ENCODE results near the gene IFT57. TPM values are rescaled to one million over a fixed set of nuclear protein-coding genes. Genes with fewer than 3 reads are reported as not detected.
"Not testable (repeated sequence)": the region's sequence is repeated elsewhere in the genome, so short reads cannot be mapped to it uniquely, and the experiment has no call there.

The IFT57 gene, protein sequence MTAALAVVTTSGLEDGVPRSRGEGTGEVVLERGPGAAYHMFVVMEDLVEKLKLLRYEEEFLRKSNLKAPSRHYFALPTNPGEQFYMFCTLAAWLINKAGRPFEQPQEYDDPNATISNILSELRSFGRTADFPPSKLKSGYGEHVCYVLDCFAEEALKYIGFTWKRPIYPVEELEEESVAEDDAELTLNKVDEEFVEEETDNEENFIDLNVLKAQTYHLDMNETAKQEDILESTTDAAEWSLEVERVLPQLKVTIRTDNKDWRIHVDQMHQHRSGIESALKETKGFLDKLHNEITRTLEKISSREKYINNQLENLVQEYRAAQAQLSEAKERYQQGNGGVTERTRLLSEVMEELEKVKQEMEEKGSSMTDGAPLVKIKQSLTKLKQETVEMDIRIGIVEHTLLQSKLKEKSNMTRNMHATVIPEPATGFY
- total RNA-seq = 15.1 and 20.6 TPM in 2 replicates

DNA sequence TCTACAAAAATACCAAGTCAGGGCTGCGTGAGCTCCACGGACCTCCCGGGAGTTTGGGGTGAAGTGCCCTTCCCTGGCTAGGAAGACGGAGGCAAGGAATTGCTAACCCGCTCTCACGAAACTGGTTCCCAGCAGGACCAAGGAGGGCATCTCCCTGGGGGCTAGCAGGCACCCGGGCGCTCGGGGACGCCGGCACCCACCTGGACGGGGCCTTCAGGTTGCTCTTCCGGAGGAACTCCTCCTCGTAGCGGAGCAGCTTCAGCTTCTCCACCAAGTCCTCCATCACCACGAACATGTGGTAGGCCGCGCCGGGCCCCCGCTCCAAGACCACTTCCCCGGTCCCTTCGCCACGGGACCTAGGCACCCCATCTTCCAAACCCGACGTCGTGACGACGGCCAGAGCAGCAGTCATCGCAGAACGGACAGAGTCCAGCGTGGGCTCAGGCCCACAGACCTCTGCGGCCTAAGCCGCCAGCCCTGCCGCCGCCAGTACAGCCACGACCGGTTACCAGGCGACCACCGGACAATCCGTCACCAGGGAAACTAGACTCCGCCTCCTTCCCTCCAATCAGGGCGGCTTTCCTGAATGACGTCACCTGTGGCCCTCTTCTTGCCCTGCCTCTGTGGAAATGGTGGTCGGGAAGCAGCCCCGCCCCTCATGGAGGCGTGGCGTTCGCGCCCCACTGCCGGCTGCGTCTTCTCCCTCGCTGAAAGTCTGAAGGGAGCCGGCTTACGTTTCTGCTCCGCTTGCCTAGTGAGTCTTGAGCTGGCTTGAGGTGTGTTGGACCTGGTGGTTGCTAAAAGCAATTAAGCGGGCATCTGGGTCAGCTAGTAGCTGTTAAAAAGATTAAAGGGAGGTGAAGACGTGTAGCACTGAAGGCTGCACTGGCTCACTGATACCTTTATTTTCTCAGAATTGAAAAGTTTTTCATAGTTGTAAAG is at the start of gene IFT57:
Gene IFT57 (minus strand): TSS at position 514 of the 942 bp plus-strand sequence. CDS start 102 bp downstream, at position 412.
- intact Hi-C loops (cut with micrococcal nuclease) = loop anchor here (1.0 to 5.0 kb wide), 16 partner anchors 69 to 985 kb away; partner anchors contain the start of genes BBX and TRAT1

DNA sequence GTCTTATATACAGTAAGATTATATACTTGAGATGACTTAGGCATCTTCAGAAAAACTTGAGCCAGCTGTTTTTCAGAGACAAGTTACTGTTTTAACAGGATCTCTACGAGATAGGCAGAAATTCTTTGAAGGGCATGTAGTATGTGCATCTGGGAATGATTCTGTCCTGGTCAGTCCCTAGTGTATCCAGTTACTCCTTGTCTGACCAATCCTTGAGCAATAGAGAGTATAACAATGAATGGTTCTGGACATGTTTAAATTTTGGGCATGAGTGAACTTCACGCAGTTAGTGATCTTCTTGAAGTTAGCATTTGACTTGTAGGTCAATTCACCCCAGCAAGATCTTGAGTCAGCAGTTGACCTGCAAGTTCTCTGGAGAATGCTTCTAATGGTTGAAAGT is 49.4 kb upstream of the IFT57 start:
- intact Hi-C loops (cut with micrococcal nuclease) = no loop called here

DNA sequence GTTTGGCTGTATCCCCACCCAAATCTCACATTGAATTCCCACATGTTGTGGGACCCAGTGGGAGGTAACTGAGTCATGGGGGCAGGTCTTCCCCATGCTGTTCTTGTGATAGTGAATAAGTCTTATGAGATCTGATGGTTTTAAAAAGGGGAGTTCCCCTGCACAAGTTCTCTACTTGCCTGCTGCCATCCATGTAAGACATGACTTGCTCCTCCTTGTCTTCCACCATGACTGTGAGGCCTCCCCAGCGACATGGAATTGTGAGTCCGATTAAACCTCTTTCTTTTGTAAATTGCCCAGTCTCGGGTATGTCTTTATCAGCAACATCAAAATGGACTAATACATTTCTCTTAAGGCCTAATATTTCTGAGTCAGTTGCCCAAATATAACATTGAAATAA is 46.0 kb upstream of the IFT57 start:
- intact Hi-C loops (cut with micrococcal nuclease) = not testable (repeated sequence)

DNA sequence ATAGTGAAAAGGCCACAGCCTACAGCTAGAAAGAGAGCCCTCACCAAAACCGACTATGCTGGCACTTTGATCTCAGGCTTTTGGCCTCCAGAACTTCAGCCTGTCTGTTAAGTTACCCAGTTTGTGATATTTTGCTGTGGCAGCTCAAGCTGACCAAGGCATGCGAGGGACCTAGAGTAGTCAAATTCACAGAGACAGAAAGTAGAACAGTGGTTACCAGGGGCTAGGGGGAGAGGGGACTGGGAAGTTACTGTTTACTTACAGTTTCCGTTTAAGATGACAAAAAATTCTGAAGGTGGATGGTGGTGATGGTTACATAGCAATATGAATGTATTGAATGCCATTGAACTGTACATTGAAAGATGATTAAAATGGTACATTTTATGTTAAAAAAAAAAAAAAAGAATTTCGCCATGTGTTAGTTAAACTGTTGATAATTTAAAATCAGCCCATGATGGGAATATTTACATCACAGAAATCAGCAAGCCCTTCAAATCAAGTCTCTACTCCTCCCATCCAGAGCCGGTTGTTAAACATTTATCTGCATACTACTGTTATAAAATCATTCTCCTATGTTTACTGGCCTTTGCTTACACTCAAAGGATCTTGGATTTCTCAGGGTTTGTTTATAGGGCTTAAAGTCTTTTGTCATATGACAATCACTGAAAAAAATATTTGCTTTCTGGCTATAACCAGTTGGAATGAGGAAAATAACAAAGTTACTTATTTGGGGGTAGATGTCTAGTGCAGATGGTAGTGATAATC is 42.5 kb upstream of the IFT57 start:
- intact Hi-C loops (cut with micrococcal nuclease) = not testable (repeated sequence)

DNA sequence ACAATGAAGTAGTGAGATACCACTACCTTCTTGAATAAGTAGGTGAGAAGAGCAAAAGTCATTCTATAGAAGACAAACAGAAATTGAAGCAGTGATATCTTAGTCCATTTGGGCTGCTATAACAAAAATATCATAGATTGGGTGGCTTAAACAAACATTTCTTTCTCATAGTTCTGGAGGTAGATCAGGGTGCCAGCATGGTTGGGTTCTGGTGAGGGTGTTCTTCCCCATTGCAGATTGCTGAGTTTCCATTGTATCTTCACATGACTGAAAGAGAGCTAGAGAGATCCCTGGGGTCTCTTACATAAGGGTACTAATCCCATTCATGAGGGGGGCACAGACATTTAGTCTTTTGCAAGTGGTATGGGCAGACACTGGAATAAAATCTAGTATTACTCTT is 32.9 kb upstream of the IFT57 start:
- intact Hi-C loops (cut with micrococcal nuclease) = no loop called here

DNA sequence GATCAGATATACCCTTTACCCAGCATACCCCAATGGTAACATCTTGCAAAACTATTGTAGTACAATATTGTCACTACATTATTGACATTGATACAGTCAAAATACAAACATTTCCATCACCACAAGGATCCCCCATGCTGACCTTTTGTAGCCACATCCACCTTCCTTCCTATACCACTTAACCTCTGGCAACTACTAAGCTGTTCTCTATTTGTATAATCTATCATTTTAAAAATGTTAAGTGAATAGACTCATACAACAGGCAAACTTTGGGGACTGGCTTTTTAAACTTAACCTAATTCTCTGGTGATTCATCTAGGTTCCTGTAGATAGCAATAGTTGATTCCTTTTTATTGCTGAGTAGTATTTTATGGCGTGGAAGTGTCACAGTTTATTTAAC is 29.6 kb upstream of the IFT57 start:
- intact Hi-C loops (cut with micrococcal nuclease) = no loop called here

DNA sequence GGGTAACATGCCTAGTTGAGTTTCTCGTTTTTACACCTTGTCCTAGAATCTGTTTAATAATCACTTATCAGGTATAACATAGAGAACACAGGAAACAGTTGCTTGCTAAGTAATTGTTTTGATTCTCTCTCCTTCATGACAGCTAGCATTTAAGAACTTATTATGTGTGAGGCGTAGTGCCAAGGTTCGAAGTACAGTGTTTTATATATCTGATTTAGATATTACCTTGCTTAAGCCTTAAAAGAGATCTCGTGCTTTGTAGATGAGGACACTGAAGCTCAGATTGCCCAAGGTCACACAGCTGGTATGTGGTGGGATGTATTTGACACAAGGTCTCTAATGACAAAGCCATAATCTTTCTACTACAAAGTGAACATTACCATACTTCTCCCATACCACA is 29.0 kb upstream of the IFT57 start:
- intact Hi-C loops (cut with micrococcal nuclease) = no loop called here

DNA sequence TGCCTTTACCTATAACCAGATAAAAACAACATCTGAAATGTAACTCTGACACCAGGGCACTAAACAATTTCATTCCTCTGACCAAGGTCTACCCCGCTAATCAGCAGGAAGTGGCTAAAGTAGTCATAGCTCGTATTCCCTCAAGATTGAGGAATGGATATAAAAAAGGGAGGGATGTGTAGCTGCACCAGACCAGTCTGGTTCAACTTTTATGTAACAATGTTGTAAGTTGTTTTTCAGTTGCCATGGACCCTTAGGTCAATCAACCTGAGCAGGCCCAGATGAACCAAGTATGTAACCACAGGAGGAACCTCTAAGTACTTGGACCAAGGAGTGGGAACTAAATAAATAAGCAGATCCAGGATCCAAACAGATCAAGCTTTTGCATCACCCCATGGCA is 28.4 kb upstream of the IFT57 start:
- intact Hi-C loops (cut with micrococcal nuclease) = no loop called here

DNA sequence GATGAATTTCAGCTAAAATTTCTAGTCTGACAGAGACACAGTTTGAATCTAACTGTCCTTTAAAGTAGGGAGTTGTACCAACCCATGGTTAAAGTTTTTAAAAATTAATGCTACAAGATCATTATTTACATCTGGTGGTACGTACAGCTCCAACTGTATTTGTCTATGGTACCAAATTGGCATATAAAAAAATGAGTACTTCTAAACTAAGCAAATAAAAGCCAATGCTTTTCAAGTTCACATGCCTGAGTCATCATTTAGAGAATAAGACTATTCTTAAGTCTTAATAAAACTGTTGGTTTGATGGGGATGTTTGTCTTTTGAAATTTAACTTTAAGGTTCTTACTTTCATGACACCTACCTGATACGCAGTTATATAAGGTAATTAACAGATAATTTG is 21.0 kb upstream of the IFT57 start:
- intact Hi-C loops (cut with micrococcal nuclease) = no loop called here

DNA sequence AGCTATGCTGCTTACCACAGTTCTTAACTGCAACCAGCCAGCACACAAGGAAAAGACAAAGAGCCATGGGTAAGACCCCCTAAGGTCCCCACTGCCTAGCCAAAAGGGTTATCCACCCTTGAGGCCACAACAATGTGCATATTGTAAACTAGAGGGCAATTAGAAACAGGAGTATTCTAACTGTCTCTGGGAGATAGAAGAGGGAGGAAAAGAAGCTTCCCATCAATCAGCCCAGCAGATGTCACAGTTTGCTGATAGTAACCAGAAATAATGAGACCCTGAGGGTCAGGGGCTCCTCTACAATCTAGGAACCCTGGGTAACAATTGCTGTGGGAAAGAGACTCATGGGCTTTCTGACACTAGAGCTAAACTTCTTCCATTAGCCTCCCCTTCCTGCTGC is 20.6 kb upstream of the IFT57 start:
- intact Hi-C loops (cut with micrococcal nuclease) = no loop called here

DNA sequence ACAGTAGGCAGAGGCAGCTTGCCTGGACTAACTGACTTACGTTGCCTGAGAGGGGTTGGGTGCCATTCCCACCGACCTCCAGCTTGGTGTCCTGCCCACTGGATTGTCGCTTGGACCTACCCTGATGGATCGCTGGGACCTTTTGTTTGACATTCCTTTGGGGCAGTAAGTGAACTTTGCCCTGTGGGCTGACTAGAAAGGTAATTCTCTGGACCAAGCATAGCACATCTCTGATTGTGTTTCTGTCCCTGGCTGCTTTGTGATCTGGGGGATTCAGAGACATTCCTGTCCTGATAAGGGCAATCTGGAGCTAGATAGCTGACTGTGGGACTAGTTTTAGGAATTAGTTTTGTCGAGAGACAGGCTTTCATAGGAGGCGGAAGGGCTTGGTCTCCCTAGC is 19.5 kb upstream of the IFT57 start:
- intact Hi-C loops (cut with micrococcal nuclease) = no loop called here

DNA sequence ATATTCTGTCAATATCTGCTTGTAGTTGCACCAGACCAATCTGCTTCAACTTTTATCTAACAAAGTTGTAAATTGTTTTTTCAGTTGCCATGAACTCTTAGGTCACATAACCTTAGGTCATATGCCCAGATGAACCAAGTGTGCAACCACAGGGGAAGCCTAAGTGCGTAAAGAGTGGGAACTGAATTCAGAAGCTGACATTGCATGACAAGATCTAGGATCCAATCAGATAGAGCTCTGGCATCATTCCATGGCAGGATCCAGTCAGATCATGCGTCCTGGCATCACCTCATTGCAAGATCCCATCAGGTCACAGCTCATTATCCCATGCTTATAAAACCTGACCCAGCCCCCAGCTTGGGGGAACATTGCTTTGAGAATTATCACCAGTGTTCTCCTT is 18.9 kb upstream of the IFT57 start:
- intact Hi-C loops (cut with micrococcal nuclease) = no loop called here

DNA sequence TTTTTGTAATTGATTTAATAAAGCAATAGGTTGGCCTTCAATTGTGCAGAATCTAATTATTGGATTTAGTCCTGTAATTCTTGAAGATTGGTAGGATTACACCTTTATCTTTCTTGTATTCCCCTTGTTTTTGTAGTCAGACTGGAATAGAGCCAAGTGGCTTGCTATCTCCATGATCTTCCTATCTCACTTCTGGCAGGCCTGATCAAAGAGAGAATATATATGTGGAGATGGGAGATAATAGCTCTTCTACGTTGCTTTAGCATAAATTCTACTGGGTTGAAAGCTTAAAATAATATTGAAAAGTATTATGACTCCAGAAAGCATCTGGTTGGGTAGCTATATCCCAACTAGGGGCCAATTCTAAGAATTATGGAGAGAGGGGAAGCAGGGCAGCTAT is 16.9 kb upstream of the IFT57 start:
- intact Hi-C loops (cut with micrococcal nuclease) = no loop called here

DNA sequence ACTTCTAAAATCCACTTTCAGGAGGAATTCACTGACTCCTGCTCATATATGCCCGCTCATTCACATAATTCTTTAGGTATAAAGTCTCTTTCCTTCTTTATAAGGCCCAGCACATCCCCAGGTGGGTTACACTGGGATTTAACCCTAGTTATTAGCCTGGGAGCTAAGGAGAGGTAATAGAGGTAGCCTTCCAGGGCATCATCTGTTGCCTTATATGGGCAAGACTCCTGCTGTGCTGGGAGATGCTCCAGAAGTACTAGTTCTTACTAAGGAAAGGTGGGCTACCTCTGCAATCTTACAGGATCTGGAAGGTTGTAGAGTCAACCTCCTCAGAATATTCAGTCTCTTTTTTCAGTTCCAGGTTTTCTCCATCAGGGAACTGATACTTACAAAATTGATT is 13.1 kb upstream of the IFT57 start:
- intact Hi-C loops (cut with micrococcal nuclease) = no loop called here

DNA sequence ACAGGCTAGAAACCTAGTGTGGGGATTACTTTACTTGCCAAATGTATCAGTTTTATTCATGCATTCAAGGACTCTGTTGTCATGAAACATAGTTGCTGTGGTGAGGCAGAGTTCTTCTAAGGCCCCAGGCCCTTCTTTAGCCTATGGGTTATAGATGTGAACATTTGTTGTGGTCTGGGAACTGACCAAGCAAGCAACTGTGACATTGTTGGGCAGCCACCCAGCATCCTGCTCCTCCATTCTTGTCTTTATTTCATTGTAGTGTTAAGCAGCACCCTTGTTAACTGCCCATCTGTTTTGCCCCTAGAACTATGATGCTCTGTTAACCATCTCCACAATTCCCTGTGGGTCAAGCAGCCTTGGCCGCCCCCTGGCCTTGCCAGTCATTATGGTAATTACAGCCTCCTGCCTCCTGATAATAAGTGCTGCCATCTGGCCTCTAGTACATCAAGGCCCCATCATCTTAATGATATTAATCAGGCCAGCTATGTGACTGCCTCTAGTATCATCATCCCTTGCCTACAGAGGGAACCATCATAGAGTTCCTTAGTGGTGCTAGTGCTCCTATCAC is 12.2 kb upstream of the IFT57 start:
- intact Hi-C loops (cut with micrococcal nuclease) = no loop called here

DNA sequence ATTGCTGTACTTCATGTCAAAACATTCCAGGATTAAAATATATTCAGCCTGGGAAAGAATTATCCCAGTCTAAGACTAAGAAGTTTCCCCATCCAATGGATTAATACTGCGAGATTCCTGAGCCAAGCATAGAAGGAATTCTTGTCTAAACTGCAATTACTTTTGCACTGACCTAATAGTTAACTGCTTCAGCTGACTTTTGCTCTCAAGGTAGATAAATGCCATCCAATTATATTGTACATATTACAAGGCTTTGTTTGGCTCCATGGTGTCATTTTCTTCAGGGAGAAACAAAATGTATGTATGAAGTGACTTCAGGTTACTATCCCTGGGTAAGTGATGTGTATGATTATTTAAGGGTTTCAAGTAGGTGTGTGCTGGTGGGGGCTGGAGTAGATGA is 6.1 kb upstream of the IFT57 start:
- intact Hi-C loops (cut with micrococcal nuclease) = no loop called here

DNA sequence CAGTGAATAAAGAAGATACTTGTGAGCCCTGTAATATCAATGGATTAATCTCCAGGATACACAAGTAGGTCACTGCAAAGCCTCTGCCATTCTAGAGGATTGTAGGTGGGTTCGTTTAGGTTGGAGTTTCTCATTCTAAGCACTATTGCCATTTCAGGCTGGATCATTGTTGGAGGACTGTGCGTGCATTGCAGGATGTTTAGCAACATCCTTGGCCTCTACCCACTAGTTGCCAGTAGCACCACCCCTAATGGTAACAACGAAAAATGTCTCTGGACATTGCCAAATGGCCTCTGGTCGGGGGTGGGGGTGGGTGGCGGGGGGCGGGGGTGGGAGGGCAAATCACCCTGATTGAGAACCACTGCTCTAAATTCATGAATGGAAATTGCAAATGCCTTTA is 4.9 kb upstream of the IFT57 start:
- intact Hi-C loops (cut with micrococcal nuclease) = no loop called here

DNA sequence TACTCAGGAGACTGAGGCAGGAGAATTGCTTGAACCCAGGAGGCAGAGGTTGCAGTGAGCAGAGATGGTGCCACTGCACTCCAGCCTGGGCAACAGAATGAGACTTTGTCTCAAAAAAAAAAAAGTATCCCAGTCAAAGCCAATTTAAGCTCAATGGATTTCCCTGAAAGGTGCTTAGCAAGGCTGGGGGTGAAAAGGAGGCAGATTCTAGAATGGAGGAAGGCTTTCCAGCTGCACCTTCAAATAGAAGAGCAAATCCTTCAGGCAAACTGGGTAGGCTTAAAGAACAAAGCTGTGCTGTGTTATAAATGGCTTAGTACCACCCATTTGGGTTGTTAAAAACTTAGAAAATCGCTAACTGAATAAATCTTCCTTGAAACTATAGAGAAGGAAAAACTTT is 3.0 kb upstream of the IFT57 start:
- intact Hi-C loops (cut with micrococcal nuclease) = no loop called here

DNA sequence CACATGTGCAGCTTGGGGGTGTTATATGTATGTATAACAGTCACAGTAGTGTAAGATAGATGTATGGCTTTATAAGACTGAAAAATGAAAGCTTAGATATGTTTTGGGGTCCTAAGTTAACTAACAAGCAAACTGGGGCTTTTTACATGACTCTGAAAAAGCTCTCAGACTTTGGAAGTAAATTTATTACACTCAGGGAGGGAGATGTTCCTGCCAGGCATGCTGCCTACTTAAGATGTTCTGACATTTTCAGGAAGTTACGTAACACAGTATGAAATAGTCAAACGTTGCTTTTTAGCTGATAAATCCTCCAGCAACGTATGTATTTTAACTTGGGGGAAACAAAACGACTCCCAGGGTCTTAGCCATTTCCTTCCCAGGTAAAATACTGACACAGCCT is 1.7 kb upstream of the IFT57 start:
- intact Hi-C loops (cut with micrococcal nuclease) = loop anchor here (2.0 to 5.0 kb wide), 8 partner anchors 71 to 987 kb away; partner anchors contain the start of genes BBX and TRAT1

DNA sequence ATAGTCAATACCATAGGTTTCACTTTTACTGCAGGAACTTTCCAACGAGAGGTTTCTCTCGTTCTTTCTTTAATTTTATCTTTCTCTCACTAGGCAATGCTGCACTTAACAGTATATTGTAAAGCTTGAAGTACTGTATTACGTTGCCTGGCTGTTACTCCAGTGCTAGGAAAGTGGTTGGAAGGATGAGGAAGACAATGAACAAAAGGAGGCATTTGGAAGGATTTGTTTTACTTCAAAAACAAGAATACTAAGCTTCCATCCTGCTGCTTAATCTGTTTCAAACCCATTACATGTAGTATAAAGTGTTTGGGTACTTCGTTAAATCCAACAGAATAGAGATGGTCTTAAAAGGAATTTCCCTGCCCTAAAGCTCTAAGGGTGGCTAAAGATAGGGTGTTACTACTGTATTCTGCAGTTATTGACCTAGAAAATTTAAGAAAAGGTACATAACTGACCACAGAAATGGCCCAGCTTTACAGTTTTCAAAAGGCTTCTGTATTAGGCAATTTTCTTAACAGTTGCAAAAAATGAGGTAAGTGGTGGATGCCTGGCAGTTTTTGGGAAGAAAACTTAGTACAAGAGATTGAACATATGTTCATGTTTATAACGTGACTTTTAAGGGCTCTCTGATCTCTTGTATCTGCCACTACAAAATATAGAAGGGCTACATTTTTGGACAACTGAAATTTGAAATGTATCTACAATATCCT is 785 bp upstream of the IFT57 start:
- intact Hi-C loops (cut with micrococcal nuclease) = loop anchor here (1.0 to 5.0 kb wide), 16 partner anchors 70 to 986 kb away; partner anchors contain the start of genes BBX and TRAT1

Measured in T-helper 1 cell treated with Interleukin-12 subunit alpha and Interleukin-12 subunit beta and Interleukin-4 antibody, amounts not matched to agents 30 ng/mL and 1 ng/mL, for 36 hours (primary cell).